Activated naive CD8-positive, alpha-beta T cell treated with anti-CD3 and anti-CD28 coated beads, Interleukin-2, amount 50 U/mL, for 24 hours (primary cell): Measurements from ENCODE around the gene SUSD3.

ENCODE experiments used
- ATAC-seq: fragments of 150-1000 bp; cut with Tn5 transposase; one replicate; pipeline ENCODE4 v1.10.0; 2021
- DNase-seq: peaks from one replicate; pipeline ENCODE4 v3.0.0; 2021
- H3K27ac Mint-ChIP-seq: one replicate; pipeline ENCODE4 v1.8.0; 2021; ENCODE audit warnings: mild to moderate bottlenecking, mixed read lengths
- H3K27me3 Mint-ChIP-seq: one replicate; pipeline ENCODE4 v1.8.0; 2021; ENCODE audit warnings: mixed read lengths
- H3K36me3 Mint-ChIP-seq: one replicate; pipeline ENCODE4 v1.8.0; 2021; ENCODE audit warnings: low read depth, mixed read lengths
- H3K4me1 Mint-ChIP-seq: one replicate; pipeline ENCODE4 v1.8.0; 2021; ENCODE audit warnings: mixed read lengths
- H3K4me3 Mint-ChIP-seq: one replicate; pipeline ENCODE4 v1.8.0; 2021; ENCODE audit warnings: mild to moderate bottlenecking, moderate library complexity, mixed read lengths
- H3K9me3 Mint-ChIP-seq: one replicate; pipeline ENCODE4 v1.8.0; 2021; ENCODE audit warnings: mixed read lengths

SUSD3 gene

GRCh38 chr9:93086447-93087224 is 28.1 kb downstream of the SUSD3 start:
- Mint-ChIP-seq H3K9me3 (peaks cover 12% of the 10 kb centered on the region), H3K27me3 (no peaks in the 10 kb centered on the region), H3K36me3 (peaks cover 52% of the 10 kb centered on the region), H3K4me3 (no peak overlapping the region), H3K27ac (peak overlapping the region; percentile 20), H3K4me1 (peaks cover 52% of the 10 kb centered on the region)
- ATAC-seq = no peak
- DNase-seq = no peak

GRCh38 chr9:93087971-93088655 is 29.6 kb downstream of the SUSD3 start:
- DNase-seq (no peak), ATAC-seq (no peak)
- Mint-ChIP-seq H3K36me3 (peaks cover 47% of the 10 kb centered on the region), H3K4me1 (peaks cover 54% of the 10 kb centered on the region), H3K27me3 (no peaks in the 10 kb centered on the region), H3K27ac (peak overlapping the region; percentile 59), H3K4me3 (no peak overlapping the region), H3K9me3 (peaks cover 20% of the 10 kb centered on the region)

- DNase-seq (no peak), ATAC-seq (no peak)
- H3K4me3 Mint-ChIP-seq = no peak overlapping the region
- peaks cover 20% of the 10 kb centered on the region for H3K9me3 Mint-ChIP-seq
- peak overlapping the region; percentile 59 for H3K27ac Mint-ChIP-seq
- no peaks in the 10 kb centered on the region for H3K27me3 Mint-ChIP-seq
- peaks cover 45% of the 10 kb centered on the region for H3K36me3 Mint-ChIP-seq
- H3K4me1 Mint-ChIP-seq = peaks cover 54% of the 10 kb centered on the region
These were observed 30.1 kb downstream of the SUSD3 start for GRCh38 chr9:93088656-93089015.

- peaks cover 20% of the 10 kb centered on the region for H3K9me3 Mint-ChIP-seq
- no peaks in the 10 kb centered on the region for H3K27me3 Mint-ChIP-seq
- H3K27ac Mint-ChIP-seq = no peak overlapping the region
- peaks cover 43% of the 10 kb centered on the region for H3K36me3 Mint-ChIP-seq
- ATAC-seq = no peak
- H3K4me1 Mint-ChIP-seq = peaks cover 54% of the 10 kb centered on the region
- H3K4me3 Mint-ChIP-seq = no peak overlapping the region
- DNase-seq = no peak
These were observed 30.5 kb downstream of the SUSD3 start for GRCh38 chr9:93089024-93089423.

- ATAC-seq (no peak), DNase-seq (no peak)
- Mint-ChIP-seq H3K27me3 (no peaks in the 10 kb centered on the region), H3K27ac (no peak overlapping the region), H3K4me1 (peaks cover 57% of the 10 kb centered on the region), H3K4me3 (no peak overlapping the region), H3K9me3 (peaks cover 20% of the 10 kb centered on the region), H3K36me3 (peaks cover 43% of the 10 kb centered on the region)
These were observed 31.0 kb downstream of the SUSD3 start for GRCh38 chr9:93089481-93089991.

- Mint-ChIP-seq H3K4me1 (peaks cover 63% of the 10 kb centered on the region), H3K36me3 (peaks cover 39% of the 10 kb centered on the region), H3K27me3 (no peaks in the 10 kb centered on the region), H3K4me3 (no peak overlapping the region), H3K27ac (peak overlapping the region; percentile 23), H3K9me3 (peaks cover 20% of the 10 kb centered on the region)
- DNase-seq (no peak), ATAC-seq (no peak)
These were observed 31.7 kb downstream of the SUSD3 start for GRCh38 chr9:93090091-93090655.

- Mint-ChIP-seq H3K36me3 (peaks cover 31% of the 10 kb centered on the region), H3K4me3 (no peak overlapping the region), H3K4me1 (peaks cover 61% of the 10 kb centered on the region), H3K27me3 (no peaks in the 10 kb centered on the region), H3K27ac (peak overlapping the region; percentile 45), H3K9me3 (peaks cover 15% of the 10 kb centered on the region)
- DNase-seq = no peak
- ATAC-seq = no peak
These were observed 32.6 kb downstream of the SUSD3 start for GRCh38 chr9:93091056-93091452.

GRCh38 chr9:93091453-93092081 is 33.1 kb downstream of the SUSD3 start:
- H3K27ac Mint-ChIP-seq = peak overlapping the region; percentile 45
- H3K9me3 Mint-ChIP-seq = peaks cover 15% of the 10 kb centered on the region
- ATAC-seq (peak; percentile 47), DNase-seq (peak; percentile 65)
- H3K4me3 Mint-ChIP-seq = no peak overlapping the region
- H3K36me3 Mint-ChIP-seq = peaks cover 29% of the 10 kb centered on the region
- no peaks in the 10 kb centered on the region for H3K27me3 Mint-ChIP-seq
- H3K4me1 Mint-ChIP-seq = peaks cover 61% of the 10 kb centered on the region

GRCh38 chr9:93092251-93092991 is 33.9 kb downstream of the SUSD3 start:
- Mint-ChIP-seq H3K27ac (peak overlapping the region; percentile 45), H3K9me3 (peaks cover 15% of the 10 kb centered on the region), H3K27me3 (no peaks in the 10 kb centered on the region), H3K4me1 (peaks cover 64% of the 10 kb centered on the region), H3K4me3 (peak overlapping the region; percentile 9), H3K36me3 (peaks cover 26% of the 10 kb centered on the region)
- ATAC-seq = no peak
- DNase-seq = no peak

- H3K9me3 Mint-ChIP-seq = peaks cover 15% of the 10 kb centered on the region
These were observed 34.8 kb downstream of the SUSD3 start for GRCh38 chr9:93093127-93093876.

GRCh38 chr9:93093877-93094657 is 35.6 kb downstream of the SUSD3 start:
- H3K36me3 Mint-ChIP-seq = peaks cover 13% of the 10 kb centered on the region
- H3K27ac Mint-ChIP-seq = peak overlapping the region; percentile 97
- H3K4me3 Mint-ChIP-seq = peak overlapping the region; percentile 82
- no peaks in the 10 kb centered on the region for H3K27me3 Mint-ChIP-seq
- ATAC-seq (no peak), DNase-seq (no peak)
- H3K9me3 Mint-ChIP-seq = peaks cover 15% of the 10 kb centered on the region
- H3K4me1 Mint-ChIP-seq = peaks cover 74% of the 10 kb centered on the region

More at GRCh38 chr9:93093127-93093876, 34.8 kb downstream of the SUSD3 start:
- DNase-seq = no peak
- Mint-ChIP-seq H3K36me3 (peaks cover 20% of the 10 kb centered on the region), H3K27me3 (no peaks in the 10 kb centered on the region), H3K27ac (peak overlapping the region; percentile 97), H3K4me3 (no peak overlapping the region), H3K4me1 (peaks cover 72% of the 10 kb centered on the region)
- ATAC-seq = no peak

GRCh38 chr9:93094658-93095204 is 36.2 kb downstream of the SUSD3 start:
- no peak for ATAC-seq
- Mint-ChIP-seq H3K27ac (peak overlapping the region; percentile 97), H3K9me3 (peaks cover 15% of the 10 kb centered on the region), H3K36me3 (peaks cover 11% of the 10 kb centered on the region), H3K4me1 (peaks cover 75% of the 10 kb centered on the region), H3K4me3 (peak overlapping the region; percentile 82), H3K27me3 (no peaks in the 10 kb centered on the region)
- DNase-seq = no peak
